K562 (cell line): Measurements from ENCODE around the gene DZIP3. TPM values are rescaled to one million over a fixed set of nuclear protein-coding genes. Genes with fewer than 3 reads are reported as not detected.
A peak's percentile ranks its signal among the peaks of the same experiment; 100 is the strongest.

Experiments
- DPF2 ChIP-seq: fragments of 450-650 bp; IDR thresholded peaks from 2 replicates; pipeline ENCODE4 v1.6.1; 2016
- KLF13 ChIP-seq: fragments of 450-650 bp; IDR thresholded peaks from 2 replicates; pipeline ENCODE4 v1.6.1; 2016; ENCODE audit warnings: missing genetic modification characterization, low read depth, mild to moderate bottlenecking, missing compliant biosample characterization, moderate library complexity, borderline replicate concordance
- MAFG ChIP-seq: fragments of 450-650 bp; conservative IDR thresholded peaks from 2 replicates; pipeline ENCODE4 v1.6.1; 2016; ENCODE audit warnings: missing genetic modification characterization, missing compliant biosample characterization
- PML ChIP-seq: IDR thresholded peaks from 2 replicates; pipeline ENCODE4 v1.6.1; 2012; ENCODE audit warnings: low read length, inconsistent platforms
- POLR2H ChIP-seq: IDR thresholded peaks from 2 replicates; pipeline ENCODE4 v1.6.1; 2016; ENCODE audit warnings: missing genetic modification characterization, low read depth, mild to moderate bottlenecking, control low read depth, missing compliant biosample characterization, moderate library complexity
- SREBF2 ChIP-seq: sonication (generic); formaldehyde crosslinking; IDR thresholded peaks from 2 replicates; pipeline ENCODE4 v1.4.0; 2020; ENCODE audit warnings: mild to moderate bottlenecking, missing genetic modification reagents
- TCF7L2 ChIP-seq: fragments of 150-350 bp; IDR thresholded peaks from 2 replicates; pipeline ENCODE4 v1.6.1; 2016; ENCODE audit warnings: low read depth, mild to moderate bottlenecking, low read length, moderate library complexity
- ZC3H11A ChIP-seq: IDR thresholded peaks from 2 replicates; pipeline ENCODE4 v1.6.1; 2012; ENCODE audit warnings: low read depth, low read length, improper control_type of control experiment
- ZNF274 ChIP-seq: IDR thresholded peaks from 2 replicates; pipeline ENCODE4 v1.6.1; 2011; ENCODE audit warnings: low read depth, mild to moderate bottlenecking, low read length, moderate library complexity, borderline replicate concordance
- polyA plus RNA-seq, 8 experiments: library from polyadenylated mRNA; depleted of rRNA in 4 of 8; stranded (reverse) in 5 of 8; unstranded in 3 of 8; fragments of >200 nt; fragmentation: Nextera tagmentation in 2 of 8; fragmentation: Illumina TruSeq in 1 of 8; extraction: Ambion mirVana in 2 of 8; extraction: Trizol in 1 of 8; gene quantifications; 2 replicates each; pipeline versions ENCODE4 v1.2.1 to v1.2.3, GENCODE V29; 2011 to 2014; ENCODE audit warnings: inconsistent platforms in 1 of 8, missing spikeins in 1 of 8
- total RNA-seq, 7 experiments: library from RNA; depleted of rRNA in 6 of 7; stranded (reverse); fragments of >200 nt in 6 of 7; fragmentation: Illumina TruSeq in 2 of 7; extraction: Trizol in 2 of 7; gene quantifications; 2 replicates each; pipeline versions ENCODE4 v1.2.1 to v1.2.3, GENCODE V29; 2011 to 2021; ENCODE audit warnings: low replicate concordance in 1 of 7
- TF ChIP-seq, protein P1 (sequence below): fragments of 250-450 bp; sonication (Bioruptor Pico); IDR thresholded peaks from 2 replicates; pipeline ENCODE4 v1.8.0; 2021; ENCODE audit warnings: moderate library complexity, mild to moderate bottlenecking, inconsistent platforms
- TF ChIP-seq, protein P2 (sequence below), 2 experiments: fragments of 450-650 bp; IDR thresholded peaks; 2 replicates each; pipeline ENCODE4 v1.6.1; 2016; ENCODE audit warnings: mild to moderate bottlenecking in 2 of 2, borderline replicate concordance in 1 of 2, low read depth in 1 of 2, moderate library complexity in 1 of 2
- TF ChIP-seq, protein P3 (sequence below): sonication (generic); formaldehyde crosslinking; IDR thresholded peaks from 2 replicates; pipeline ENCODE4 v1.8.0; 2022; ENCODE audit warnings: mild to moderate bottlenecking, low read depth, missing genetic modification reagents
- TF ChIP-seq, protein P4 (sequence below): fragments of 450-650 bp; formaldehyde crosslinking; IDR thresholded peaks from 2 replicates; pipeline ENCODE4 v1.4.0; 2022; ENCODE audit warnings: missing genetic modification characterization

The DZIP3 gene
- total and polyA plus RNA-seq, 9 of the 15 experiments (the other 6 are each of a cell fraction or from before 2014, with no cell fraction given), result 3.5 to 9.7 (median 5.7) TPM

DNA sequence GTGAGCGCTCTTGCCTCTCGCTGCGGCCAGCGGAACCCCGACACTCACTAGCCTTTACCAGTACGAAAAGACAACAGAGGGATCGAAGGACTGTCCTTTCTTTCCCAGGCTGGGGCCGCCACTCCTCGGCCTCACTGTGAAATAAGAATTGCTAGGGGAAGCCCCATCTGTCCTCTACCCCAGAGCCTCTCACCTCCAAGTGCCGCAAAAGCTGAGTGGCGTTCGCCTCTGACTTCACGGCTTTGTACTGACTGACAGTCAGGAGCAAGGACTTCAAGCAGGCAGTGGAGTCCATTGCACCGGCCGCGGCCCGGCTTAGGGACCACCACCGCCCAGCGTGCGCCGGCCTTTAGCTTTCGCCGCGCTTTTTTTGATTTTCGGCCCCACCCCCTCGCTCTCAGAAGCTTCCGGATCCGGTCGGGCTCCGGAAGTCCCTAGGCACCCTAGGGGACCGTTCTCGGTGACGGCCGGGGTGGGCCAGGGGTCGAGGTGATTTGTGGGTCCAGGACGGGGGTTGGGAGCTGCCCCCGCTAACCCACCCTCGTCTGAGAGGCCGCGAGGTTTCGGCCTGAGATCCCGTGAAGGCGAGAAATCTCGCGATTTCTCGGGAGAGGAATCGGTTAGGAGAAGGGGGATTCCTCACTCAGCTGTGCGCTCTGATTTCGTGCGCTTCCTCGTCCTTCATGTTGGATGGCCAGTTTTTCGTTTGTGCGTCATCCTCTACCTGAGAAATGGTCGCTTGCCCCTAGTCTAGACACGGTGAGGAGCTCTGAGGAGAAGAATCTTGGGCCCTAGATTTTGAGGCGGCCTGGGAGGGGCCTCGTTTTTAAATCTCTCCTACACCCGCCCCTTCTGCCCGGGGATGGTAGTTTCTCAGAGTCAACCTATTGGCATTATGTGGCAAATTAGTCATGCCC lies at the start of gene DZIP3, which contains the start of gene CIP2A (continued):
- TF ChIP-seq SREBF2 (CRISPR knock-in tag), result no peak
- TF ChIP-seq, protein P1, sequence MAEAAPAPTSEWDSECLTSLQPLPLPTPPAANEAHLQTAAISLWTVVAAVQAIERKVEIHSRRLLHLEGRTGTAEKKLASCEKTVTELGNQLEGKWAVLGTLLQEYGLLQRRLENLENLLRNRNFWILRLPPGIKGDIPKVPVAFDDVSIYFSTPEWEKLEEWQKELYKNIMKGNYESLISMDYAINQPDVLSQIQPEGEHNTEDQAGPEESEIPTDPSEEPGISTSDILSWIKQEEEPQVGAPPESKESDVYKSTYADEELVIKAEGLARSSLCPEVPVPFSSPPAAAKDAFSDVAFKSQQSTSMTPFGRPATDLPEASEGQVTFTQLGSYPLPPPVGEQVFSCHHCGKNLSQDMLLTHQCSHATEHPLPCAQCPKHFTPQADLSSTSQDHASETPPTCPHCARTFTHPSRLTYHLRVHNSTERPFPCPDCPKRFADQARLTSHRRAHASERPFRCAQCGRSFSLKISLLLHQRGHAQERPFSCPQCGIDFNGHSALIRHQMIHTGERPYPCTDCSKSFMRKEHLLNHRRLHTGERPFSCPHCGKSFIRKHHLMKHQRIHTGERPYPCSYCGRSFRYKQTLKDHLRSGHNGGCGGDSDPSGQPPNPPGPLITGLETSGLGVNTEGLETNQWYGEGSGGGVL (CRISPR knock-in tag), result no peak
- TF ChIP-seq, protein P2, sequence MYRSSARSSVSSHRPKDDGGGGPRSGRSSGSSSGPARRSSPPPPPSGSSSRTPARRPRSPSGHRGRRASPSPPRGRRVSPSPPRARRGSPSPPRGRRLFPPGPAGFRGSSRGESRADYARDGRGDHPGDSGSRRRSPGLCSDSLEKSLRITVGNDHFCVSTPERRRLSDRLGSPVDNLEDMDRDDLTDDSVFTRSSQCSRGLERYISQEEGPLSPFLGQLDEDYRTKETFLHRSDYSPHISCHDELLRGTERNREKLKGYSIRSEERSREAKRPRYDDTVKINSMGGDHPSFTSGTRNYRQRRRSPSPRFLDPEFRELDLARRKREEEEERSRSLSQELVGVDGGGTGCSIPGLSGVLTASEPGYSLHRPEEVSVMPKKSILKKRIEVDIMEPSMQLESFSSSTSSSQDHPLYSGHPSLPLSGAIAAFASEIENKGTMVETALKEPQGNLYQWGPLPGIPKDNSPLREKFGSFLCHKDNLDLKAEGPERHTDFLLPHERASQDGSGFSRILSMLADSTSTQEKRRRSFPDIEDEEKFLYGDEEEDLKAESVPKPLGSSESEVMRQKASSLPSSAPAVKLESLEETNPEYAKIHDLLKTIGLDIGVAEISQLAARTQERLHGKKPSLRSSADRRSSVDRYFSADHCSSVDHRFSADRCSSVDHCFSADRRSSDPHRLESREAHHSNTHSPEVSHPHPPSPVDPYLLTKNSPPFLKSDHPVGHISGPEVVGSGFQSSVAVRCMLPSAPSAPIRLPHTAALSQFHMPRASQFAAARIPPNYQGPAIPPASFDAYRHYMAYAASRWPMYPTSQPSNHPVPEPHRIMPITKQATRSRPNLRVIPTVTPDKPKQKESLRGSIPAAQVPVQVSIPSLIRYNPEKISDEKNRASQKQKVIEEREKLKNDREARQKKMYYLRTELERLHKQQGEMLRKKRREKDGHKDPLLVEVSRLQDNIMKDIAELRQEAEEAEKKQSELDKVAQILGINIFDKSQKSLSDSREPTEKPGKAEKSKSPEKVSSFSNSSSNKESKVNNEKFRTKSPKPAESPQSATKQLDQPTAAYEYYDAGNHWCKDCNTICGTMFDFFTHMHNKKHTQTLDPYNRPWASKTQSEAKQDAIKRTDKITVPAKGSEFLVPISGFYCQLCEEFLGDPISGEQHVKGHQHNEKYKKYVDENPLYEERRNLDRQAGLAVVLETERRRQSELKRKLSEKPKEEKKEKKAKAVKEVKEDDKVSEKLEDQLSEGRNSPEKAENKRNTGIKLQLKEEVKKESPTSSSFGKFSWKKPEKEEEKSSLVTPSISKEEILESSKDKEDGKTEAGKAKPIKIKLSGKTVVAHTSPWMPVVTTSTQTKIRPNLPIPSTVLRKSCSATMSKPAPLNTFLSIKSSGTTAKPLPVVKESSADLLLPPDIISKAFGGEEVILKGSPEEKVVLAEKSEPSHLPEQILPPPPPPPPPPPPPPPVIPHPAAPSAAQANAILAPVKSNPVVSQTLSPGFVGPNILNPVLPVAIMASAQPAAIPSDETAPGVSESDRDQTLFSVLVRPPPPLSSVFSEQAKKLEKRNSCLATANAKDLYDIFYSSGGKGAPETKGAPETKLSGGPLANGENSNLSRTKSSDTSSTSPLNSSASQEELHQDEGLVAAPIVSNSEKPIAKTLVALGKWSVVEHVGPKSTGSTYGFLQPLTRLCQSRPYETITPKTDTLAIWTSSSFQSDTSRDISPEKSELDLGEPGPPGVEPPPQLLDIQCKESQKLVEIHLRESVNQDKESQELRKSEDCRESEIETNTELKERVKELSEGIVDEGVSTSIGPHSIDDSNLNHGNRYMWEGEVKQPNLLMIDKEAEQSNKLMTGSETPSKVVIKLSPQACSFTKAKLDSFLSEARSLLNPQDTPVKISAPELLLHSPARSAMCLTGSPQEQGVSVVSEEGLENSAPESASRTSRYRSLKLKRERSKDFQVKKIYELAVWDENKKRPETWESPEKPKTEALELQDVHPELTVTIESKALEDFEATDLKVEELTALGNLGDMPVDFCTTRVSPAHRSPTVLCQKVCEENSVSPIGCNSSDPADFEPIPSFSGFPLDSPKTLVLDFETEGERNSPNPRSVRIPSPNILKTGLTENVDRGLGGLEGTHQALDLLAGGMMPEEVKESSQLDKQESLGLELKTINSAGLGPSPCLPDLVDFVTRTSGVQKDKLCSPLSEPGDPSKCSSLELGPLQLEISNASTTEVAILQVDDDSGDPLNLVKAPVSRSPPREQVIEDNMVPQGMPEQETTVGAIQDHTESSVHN (IDR thresholded peaks at IDR 0.05; ENCODE audit: borderline replicate concordance in 1 of 2, low read depth in 1 of 2), result no peak
- TF ChIP-seq MAFG (tag), result no peak
- TF ChIP-seq ZC3H11A, result no peak
- TF ChIP-seq PML, result peak; percentile 70
- TF ChIP-seq DPF2, result no peak
- peak; percentile 7 for TF ChIP-seq POLR2H (tag)
- TF ChIP-seq, protein P3, sequence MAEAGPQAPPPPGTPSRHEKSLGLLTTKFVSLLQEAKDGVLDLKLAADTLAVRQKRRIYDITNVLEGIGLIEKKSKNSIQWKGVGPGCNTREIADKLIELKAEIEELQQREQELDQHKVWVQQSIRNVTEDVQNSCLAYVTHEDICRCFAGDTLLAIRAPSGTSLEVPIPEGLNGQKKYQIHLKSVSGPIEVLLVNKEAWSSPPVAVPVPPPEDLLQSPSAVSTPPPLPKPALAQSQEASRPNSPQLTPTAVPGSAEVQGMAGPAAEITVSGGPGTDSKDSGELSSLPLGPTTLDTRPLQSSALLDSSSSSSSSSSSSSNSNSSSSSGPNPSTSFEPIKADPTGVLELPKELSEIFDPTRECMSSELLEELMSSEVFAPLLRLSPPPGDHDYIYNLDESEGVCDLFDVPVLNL, result peak; percentile 92
- TF ChIP-seq, protein P4, sequence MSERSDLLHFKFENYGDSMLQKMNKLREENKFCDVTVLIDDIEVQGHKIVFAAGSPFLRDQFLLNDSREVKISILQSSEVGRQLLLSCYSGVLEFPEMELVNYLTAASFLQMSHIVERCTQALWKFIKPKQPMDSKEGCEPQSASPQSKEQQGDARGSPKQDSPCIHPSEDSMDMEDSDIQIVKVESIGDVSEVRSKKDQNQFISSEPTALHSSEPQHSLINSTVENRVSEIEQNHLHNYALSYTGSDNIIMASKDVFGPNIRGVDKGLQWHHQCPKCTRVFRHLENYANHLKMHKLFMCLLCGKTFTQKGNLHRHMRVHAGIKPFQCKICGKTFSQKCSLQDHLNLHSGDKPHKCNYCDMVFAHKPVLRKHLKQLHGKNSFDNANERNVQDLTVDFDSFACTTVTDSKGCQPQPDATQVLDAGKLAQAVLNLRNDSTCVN (CRISPR knock-in tag), result no peak
- TF ChIP-seq KLF13 (tag), result no peak
- TF ChIP-seq ZNF274, result no peak
- no peak for TF ChIP-seq TCF7L2
